ENCODE measurements around the gene NRGN. TPM values are rescaled to one million over a fixed set of nuclear protein-coding genes. Genes with fewer than 3 reads are reported as not detected.

Gene NRGN
- total RNA-seq, 1 donor from 2014 or later = 2.7 TPM

DNA sequence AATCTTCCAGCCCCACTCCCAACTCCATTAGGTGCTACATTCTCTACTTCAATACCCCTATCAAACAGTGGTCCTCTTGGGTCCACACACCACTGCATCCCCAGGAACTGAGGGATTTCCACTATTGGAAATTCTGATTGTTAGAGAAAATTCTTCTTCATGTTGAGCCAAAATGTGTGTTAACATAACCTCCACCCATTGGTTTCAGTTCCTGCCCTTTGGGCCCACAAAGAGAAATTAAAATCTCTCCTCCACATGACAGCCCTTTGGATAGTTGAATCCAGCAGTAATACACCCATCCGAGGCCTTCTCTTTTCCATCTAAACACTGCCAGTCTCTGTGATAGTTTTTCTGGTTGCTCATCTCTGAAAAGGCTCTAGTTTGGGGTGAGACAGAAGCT lies 10.2 kb downstream of the NRGN start:
- peaks cover 95% of the 10 kb centered on the region for H3K27me3 Mint-ChIP-seq (ENCODE audit: low read depth)
- no peaks in the 10 kb centered on the region for H3K9me3 Mint-ChIP-seq
- TF ChIP-seq, protein P1, sequence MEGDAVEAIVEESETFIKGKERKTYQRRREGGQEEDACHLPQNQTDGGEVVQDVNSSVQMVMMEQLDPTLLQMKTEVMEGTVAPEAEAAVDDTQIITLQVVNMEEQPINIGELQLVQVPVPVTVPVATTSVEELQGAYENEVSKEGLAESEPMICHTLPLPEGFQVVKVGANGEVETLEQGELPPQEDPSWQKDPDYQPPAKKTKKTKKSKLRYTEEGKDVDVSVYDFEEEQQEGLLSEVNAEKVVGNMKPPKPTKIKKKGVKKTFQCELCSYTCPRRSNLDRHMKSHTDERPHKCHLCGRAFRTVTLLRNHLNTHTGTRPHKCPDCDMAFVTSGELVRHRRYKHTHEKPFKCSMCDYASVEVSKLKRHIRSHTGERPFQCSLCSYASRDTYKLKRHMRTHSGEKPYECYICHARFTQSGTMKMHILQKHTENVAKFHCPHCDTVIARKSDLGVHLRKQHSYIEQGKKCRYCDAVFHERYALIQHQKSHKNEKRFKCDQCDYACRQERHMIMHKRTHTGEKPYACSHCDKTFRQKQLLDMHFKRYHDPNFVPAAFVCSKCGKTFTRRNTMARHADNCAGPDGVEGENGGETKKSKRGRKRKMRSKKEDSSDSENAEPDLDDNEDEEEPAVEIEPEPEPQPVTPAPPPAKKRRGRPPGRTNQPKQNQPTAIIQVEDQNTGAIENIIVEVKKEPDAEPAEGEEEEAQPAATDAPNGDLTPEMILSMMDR (IDR thresholded peaks at IDR 0.05; ENCODE audit: unreplicated experiment) = no peak
- H3K27ac Mint-ChIP-seq = no peak overlapping the region
- DNase-seq (ENCODE audit: low spot score in 2 of 2, unreplicated experiment in 2 of 2) = no peak
- no peaks in the 10 kb centered on the region for H3K36me3 Mint-ChIP-seq
- H3K4me3 Mint-ChIP-seq = no peak overlapping the region
- H3K4me1 Mint-ChIP-seq = peaks cover 17% of the 10 kb centered on the region

DNA sequence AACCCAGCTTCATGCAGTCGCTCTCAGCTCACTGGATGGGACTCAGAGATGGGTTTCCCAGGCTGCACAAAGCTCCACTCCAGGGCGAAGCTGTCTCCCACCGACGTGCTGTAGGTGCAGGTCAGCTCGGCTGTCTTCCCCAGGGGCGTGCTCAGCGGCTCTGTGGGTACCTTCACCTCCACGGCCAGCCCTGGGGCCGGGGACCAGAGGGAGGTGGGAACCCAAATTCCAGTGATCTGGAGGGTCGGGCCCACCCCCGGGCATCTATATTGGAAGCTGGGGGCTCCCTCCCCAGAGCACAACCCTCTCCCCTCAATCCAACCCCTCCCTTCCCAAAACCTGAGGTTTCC lies 11.6 kb downstream of the NRGN start:
- Mint-ChIP-seq H3K27me3 (ENCODE audit: low read depth) (peaks cover 93% of the 10 kb centered on the region), H3K27ac (no peak overlapping the region)
- no peak for DNase-seq (ENCODE audit: low spot score in 2 of 2, unreplicated experiment in 2 of 2)

DNA sequence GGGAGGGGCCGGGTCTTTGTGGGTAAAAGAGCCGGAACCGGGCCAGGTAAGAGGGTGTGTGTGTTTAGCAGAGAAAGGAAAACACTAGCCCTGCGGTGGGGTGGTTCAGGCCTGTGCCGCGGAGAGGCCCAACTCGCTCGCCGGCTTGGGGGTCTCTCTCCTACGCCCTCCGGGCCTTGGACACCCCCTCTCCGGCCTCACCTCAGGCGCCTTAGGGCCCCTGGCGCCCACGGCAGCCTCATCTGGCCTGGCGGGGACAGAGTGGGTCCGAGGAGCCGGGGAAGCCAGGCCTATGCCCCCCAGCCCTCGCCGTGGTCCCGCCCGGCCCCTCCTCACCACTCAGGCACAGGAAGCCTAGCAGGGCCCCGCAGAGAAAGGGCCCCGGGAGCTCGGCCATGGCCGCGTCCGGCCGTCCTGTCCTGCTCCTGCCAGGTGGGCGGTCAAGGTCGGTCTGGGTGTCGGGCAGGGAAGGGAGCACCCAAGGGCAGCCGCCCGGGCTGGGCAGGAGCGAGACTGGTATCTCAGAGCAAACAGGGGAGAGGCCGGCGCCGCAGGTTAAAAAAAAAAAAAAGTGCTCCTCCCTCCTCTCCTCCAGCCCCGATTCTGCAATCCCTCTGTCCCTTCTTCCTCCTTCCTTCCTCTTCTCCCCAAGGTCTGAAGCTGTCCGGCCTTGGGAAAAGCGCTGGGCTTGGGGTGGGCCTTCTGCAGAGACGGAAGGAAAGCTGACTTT lies 12.2 kb downstream of the NRGN start, which contains the start of gene VSIG2:
Gene VSIG2 (minus strand): TSS at position 515 of the 730 bp plus-strand sequence. CDS start 118 bp downstream, at position 397.
- Mint-ChIP-seq H3K36me3 (no peaks in the 10 kb centered on the region), H3K27ac (no peak within 1 kb of the TSS), H3K27me3 (ENCODE audit: low read depth) (peaks cover 93% of the 10 kb centered on the region), H3K9me3 (no peaks in the 10 kb centered on the region), H3K4me3 (no peak within 1 kb of the TSS), H3K4me1 (peaks cover 3% of the 10 kb centered on the region)
- no peak for DNase-seq (ENCODE audit: low spot score in 2 of 2, unreplicated experiment in 2 of 2)
- TF ChIP-seq, protein P1 (IDR thresholded peaks at IDR 0.05; ENCODE audit: unreplicated experiment) = no peak

More for the DNA sequence above, 11.6 kb downstream of the NRGN start:
- H3K9me3 Mint-ChIP-seq = no peaks in the 10 kb centered on the region
- TF ChIP-seq, protein P1 (IDR thresholded peaks at IDR 0.05; ENCODE audit: unreplicated experiment) = no peak
- H3K4me3 Mint-ChIP-seq = no peak overlapping the region
- H3K36me3 Mint-ChIP-seq = no peaks in the 10 kb centered on the region
- H3K4me1 Mint-ChIP-seq = peaks cover 8% of the 10 kb centered on the region

DNA sequence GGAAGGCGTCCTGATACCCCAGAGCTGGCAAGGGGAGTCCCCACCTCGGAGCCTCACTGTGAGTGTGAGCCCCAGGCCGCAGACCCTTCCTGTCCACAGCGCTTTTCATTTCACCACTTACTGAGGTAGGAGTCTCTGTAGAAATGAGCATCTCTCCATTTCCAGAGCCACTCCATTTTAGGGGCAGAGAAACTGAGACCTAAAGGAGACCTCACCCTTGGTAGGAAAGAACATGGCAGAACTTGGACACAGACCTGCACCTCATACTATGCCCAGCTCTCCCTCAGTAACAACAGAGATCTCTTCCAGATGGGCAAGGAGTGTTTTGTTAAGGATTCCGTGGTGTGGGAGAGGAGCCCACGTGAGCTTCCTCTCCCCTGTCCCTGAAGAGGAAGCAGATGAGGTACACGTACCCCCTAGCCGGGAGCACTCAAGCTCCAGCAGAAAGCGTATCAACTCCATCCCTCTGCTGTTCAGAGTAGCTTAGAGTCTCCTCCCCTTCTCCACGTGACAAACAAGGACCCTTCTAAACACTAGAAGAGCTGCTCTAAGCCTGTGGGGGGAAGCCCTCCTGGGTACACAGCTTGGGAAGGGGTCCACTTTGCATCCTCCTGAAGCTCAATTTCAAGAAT lies 12.8 kb downstream of the NRGN start:
- Mint-ChIP-seq H3K27me3 (ENCODE audit: low read depth) (peaks cover 93% of the 10 kb centered on the region), H3K4me1 (peaks cover 3% of the 10 kb centered on the region), H3K36me3 (no peaks in the 10 kb centered on the region), H3K9me3 (no peaks in the 10 kb centered on the region), H3K4me3 (no peak overlapping the region), H3K27ac (no peak overlapping the region)
- no peak for DNase-seq (ENCODE audit: low spot score in 2 of 2, unreplicated experiment in 2 of 2)
- TF ChIP-seq, protein P1 (IDR thresholded peaks at IDR 0.05; ENCODE audit: unreplicated experiment) = no peak

DNA sequence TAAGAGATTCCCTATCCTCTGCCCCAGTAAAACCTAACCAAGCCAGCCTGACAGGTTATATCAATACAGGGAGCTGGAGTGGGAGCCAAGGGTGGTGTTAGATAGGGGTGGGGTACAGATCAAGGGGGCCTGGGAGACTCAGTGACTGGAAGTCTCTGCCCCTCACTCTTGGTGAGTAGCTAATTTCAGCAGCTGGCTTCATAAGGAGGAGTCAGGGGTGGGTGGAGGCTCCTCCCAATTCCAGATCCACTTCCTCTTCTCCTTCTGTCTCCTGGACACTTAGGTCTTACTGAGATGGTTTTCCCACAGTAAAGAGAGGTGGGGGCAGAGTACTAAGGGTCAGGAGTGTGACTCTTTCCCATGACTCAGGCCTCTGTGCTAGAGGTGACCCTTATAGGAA lies 13.5 kb downstream of the NRGN start:
- Mint-ChIP-seq H3K27me3 (ENCODE audit: low read depth) (peaks cover 93% of the 10 kb centered on the region), H3K4me3 (no peak overlapping the region), H3K9me3 (no peaks in the 10 kb centered on the region), H3K36me3 (no peaks in the 10 kb centered on the region), H3K4me1 (peaks cover 4% of the 10 kb centered on the region), H3K27ac (no peak overlapping the region)
- TF ChIP-seq, protein P1 (IDR thresholded peaks at IDR 0.05; ENCODE audit: unreplicated experiment) = no peak
- DNase-seq (ENCODE audit: low spot score in 2 of 2, unreplicated experiment in 2 of 2) = no peak

Data from mesothelial cell of epicardium (in vitro differentiated cells).